ENCODE results near the gene TSPAN8.

GRCh38 chr12:71159878-71160277 lies 2.1 kb upstream of the TSPAN8 start:
- TF ChIP-seq CTCF (IDR thresholded peaks at IDR 0.05) (no peak), ZFX (IDR thresholded peaks at IDR 0.05; ENCODE audit: borderline replicate concordance) (no peak)

All from 22Rv1 (cell line).